ENCODE measurements around the gene DPT.

DNA sequence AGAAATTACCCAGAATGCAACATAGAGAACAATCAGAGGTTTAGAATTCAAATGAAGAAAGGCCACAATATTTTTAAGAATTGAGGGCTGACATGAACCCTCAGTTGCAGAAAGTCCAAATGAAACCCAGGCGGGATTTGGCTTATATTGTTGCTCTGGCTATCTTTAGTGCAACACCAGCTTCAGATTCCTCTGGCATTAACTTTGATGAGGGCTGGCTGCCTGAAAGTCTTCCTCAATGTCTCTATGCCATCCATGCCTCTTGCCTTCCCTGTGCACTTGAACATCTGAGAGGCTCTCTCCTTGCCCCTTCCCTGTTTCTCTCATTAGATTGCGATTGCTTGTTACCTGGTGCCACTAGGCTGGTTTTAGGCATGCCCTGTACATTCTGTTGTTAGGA, 31.2 kb upstream of the DPT start:
- no peak for TF ChIP-seq GATA3 (IDR thresholded peaks at IDR 0.05; ENCODE audit: low read depth, low read length)
- no peak for TF ChIP-seq GATA2 (IDR thresholded peaks at IDR 0.05; ENCODE audit: low read depth, low read length)

Measured in SH-SY5Y (cell line).